HuH-7 (cell line): ENCODE results near the gene TACC3.
A peak's percentile ranks its signal among the peaks of the same experiment; 100 is the strongest.

ENCODE experiments used
- DNase-seq: peaks from one replicate; pipeline ENCODE4 v3.0.0; 2011; ENCODE audit warnings: low spot score

TACC3 gene

DNA sequence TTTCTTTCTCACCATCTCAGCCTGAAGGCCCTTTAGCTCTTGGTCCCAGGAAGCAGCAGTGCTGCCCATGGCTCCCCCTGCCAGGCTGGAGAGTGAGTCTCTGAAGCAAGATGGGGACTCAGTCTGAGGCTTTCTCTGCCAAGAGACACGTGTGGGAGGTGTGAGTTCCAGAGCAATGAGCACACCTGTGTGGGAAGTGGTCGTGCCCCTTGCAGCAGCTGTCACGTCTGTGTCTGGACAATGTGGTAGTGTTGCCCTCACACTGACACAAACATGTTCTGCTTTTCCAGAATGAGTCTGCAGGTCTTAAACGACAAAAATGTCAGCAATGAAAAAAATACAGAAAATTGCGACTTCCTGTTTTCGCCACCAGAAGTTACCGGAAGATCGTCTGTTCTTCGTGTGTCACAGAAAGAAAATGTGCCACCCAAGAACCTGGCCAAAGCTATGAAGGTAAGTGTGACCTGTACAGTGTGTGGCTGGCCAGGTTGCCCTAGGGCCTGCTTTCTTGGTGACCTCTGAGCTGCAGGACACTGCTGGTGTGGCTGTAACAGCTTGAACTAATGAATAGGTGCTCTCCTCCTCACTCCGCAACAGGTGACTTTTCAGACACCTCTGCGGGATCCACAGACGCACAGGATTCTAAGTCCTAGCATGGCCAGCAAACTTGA is 1.9 kb downstream of the TACC3 start:
- no peak for DNase-seq

DNA sequence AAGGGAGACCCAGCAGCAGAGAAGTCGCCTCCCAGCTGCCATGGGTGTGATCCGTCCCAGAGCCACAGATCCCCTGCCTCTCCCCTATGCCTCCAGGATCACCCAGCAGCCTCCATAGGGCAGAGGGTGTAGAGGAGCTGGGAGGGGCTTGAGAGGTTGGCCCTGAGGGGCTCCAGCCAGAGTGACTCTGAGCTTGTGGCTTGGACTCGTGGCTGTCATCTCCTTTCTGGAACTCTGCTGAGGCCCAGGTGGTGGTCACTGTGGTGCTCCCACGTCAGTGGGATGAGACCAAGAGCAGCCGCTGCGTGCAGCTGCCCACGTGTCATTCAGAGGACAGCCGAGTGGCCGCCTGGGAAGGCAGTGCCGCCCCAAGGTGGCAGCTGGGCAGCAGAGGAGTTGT is 4.2 kb downstream of the TACC3 start:
- DNase-seq, result no peak

DNA sequence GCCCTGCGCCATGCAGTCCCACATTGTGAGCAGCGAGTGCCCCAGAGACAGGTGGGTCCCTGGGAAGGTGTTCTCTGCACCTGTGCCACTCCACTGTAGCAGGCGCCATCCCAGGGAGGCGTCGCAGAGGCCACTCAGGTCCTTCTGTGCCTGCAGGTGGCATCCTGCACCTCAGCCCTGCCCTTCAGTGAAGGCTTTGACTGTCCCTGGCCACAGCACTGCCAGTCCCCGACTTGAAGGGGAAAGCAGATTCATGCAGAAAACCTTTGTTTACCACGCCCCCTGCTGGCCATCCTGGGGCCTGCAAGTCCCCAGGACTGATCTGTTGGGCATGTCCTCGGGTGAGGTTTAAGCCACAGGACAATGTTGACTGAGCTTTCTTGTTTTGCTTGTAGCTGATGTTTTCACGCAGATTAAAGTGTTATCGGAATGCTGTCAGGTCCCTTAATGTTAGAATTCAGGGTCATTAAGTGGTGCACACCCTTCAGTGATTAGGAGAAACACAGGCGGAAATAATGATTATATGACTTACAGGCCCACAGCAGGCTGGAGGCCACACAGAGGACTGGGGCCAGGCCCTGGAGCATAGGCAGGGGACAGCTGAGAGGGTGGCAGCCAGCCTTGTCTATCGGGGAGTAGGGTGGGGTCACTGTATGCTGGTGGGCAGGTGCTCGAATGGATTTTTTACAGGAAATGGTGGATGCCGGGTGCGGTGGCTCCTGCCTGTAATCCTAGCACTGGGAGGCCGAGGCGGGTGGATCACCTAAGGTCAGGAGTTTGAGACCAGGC is 5.0 kb downstream of the TACC3 start:
- peak; percentile 92 for DNase-seq

DNA sequence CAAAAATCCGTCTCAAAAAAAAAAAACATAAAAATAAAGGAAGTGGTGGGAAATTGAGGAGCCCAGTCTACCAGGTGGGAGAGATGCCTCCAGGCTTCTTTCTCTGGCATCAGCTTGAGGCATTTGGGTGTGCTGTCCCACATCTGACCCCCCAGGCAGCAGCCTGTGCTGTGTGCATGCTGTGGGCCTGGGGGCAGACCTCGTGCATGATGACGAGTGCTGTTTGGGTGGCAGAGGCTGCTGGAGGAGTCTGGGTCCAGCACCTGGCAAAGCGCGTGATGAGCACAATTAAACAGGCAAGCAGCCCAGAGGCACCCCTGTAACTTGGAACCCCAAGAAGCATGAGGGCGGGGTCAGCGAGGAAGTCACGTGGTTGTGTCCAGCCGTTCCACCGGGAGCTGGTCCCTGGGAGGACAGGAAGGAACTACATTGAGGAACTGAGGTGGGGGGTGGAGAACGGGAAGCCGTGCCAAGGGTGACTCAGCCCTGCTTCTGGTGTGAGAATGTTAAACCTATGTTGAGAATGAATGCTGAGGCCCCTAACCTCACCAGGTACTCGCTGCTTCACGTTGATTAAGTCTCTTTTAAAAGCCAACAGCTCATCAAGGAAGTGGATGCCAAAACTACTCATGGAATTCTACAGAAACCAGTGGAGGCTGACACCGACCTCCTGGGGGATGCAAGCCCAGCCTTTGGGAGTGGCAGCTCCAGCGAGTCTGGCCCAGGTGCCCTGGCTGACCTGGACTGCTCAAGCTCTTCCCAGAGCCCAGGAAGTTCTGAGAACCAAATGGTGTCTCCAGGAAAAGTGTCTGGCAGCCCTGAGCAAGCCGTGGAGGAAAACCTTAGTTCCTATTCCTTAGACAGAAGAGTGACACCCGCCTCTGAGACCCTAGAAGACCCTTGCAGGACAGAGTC is 6.1 kb downstream of the TACC3 start:
- DNase-seq, result no peak

DNA sequence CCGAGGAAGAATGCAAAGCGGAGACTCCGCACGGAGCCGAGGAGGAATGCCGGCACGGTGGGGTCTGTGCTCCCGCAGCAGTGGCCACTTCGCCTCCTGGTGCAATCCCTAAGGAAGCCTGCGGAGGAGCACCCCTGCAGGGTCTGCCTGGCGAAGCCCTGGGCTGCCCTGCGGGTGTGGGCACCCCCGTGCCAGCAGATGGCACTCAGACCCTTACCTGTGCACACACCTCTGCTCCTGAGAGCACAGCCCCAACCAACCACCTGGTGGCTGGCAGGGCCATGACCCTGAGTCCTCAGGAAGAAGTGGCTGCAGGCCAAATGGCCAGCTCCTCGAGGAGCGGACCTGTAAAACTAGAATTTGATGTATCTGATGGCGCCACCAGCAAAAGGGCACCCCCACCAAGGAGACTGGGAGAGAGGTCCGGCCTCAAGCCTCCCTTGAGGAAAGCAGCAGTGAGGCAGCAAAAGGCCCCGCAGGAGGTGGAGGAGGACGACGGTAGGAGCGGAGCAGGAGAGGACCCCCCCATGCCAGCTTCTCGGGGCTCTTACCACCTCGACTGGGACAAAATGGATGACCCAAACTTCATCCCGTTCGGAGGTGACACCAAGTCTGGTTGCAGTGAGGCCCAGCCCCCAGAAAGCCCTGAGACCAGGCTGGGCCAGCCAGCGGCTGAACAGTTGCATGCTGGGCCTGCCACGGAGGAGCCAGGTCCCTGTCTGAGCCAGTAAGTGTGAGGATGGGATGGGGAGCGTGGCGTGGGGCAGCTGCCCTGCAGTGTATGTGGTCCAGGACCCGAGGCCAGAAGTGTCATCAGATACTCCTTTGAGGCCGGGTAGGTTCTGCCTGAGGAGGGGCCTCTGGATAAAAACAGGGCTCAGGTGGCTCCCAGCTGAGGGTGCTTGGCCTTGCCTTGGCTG is 7.0 kb downstream of the TACC3 start:
- no peak for DNase-seq

DNA sequence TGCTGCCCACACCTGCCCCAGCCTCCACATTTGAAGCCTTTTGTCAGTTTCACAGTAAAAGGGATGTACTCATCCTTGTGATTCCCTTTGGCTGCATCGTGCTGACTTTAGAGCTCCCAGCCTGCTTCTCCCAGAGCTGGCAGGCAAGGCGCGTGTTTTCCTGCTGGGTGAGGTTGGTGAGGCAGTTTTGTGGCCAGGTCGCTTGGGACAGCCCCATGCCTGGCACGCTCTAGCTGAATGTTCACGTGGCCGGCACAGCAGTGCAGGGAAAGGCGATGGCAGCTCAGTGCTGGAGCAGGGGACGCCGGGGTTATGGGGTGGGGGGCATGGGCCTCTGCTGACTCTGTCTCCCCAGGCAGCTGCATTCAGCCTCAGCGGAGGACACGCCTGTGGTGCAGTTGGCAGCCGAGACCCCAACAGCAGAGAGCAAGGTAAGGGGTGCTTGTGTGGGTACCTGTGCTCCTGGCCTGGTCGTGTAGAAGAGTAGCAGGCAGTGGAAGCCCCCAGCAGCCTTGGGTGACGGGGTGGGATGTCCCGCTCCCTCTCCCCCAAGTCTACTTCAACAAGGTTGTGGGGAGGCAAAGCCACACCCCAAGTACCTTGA is 9.3 kb downstream of the TACC3 start:
- no peak for DNase-seq

DNA sequence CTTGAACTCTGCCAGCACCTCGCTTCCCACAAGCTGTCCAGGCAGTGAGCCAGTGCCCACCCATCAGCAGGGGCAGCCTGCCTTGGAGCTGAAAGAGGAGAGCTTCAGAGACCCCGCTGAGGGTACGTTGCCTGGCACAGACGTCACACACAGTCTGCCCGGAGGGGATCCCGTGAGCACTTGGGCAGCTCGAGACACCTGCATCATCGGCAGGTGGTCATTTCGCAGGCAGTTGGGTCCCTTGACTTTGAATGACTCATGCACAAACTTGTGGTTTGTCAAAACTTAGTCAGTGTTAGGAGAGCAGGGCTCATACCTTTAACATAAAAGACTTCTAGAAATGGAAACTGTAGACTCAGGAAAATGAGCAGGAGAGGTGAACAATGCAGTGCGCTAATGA is 9.9 kb downstream of the TACC3 start:
- no peak for DNase-seq

DNA sequence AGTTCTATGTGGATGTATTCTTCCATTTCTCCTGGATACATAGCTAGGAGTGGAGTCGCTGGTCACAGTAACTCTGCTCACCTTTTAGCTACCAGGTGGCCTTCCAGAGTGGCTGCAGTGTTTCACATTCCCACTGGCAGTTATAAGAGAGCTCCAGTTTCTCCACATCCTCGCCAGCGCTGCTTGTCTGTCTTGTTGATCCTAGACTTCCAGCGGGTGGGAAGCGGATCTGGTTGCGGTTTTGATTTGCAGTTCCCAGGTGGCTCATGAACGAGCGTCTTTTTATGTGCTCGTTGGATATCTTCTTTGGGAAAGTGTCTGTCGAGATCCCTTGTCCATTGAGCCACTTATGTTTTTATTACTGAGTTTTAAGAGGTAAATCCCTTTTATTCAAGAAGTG is 11.6 kb downstream of the TACC3 start:
- DNase-seq, result no peak

DNA sequence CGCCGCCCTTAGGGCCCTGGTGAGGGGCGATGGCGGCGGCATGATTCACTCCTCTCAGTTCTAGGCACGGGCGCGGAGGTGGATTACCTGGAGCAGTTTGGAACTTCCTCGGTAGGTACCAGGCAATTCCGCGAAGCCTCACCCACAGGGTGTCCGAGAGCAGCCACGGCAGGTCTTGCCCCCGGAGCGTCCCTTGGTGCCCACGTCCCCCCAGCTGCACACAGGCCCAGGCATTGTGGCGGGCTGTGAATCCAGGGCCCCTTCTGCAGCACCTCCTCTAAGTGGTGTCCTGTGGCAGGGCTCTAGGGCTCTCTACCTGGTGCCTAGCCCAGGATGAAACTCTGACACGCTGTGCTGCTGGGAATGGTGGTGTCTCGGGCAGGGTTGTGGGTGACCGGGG is 13.9 kb downstream of the TACC3 start:
- no peak for DNase-seq

DNA sequence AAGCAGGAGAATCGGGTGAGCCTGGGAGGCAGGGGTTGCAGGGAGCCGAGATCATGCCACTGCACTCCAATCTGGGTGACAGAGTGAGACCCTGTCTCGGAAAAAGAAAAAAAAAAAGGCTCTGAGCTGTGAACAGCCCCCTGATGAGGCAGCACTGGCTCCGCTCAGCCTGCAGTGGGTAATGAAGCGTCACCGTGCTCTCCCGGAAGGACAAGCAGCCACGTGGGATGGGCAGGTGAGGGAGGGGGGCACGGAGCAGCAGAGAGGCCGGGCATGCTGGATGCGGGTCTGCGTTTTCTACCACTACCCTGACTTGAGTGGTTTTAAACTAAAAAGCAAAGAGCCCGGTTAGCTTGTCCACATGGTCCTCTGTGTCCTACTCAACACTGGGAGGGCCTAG is 15.5 kb downstream of the TACC3 start:
- no peak for DNase-seq

DNA sequence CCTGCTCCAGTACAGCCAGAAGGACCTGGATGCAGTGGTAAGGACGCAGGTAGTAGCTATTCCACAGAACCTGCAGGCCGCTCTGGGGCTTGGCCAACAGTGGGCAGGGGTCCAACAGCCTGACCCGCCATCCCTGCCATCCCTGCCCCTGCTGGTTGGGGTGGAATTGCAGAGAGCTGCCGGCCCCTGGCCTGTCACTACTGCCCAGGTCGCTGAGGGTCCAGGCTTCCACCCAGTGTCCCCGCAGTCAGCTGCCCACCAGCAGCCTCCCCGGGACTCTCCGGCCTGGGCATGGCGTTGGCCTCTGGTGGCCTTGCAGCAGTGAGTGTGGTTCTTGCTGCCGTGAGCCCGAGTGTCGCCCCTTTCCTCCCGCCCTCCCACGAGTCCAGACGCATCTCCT is 16.3 kb downstream of the TACC3 start:
- DNase-seq, result no peak

DNA sequence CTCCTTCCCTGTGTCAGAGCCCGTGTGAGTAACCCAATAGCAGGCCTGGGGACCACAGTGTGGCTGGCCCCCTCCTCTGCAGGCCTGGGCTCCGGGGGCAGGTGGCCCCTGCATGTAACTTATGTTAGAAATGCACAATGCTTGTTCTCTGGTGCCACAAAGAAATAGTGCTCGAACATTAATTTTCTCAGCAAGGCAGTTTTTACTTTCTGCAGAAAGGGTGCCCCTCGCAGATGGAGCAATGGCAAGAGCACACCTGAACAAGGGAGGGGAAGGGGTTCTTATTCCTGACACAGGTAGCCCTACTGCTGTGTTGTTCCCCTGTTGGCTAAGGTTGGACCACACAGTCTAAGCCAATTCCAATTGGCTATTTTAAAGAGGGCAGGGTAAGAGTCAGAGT is 17.1 kb downstream of the TACC3 start:
- DNase-seq, result no peak

DNA sequence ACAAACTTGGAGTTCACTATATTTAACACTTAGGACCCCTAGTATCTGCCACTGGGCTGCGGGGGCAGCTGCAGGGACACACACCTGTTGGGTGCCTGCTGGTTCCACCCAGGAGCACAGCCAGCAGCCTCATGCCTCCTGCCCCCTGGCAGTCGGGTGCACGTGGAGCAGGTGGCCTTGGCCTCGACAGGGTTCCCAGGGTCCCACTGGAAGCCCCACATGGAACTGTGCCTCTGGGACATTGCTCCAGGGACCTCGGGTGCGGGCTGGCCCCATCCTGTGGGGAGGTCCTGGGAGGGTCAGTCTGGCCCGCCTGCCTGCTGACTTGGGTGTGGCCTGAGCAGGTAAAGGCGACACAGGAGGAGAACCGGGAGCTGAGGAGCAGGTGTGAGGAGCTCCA is 18.0 kb downstream of the TACC3 start:
- DNase-seq, result no peak

DNA sequence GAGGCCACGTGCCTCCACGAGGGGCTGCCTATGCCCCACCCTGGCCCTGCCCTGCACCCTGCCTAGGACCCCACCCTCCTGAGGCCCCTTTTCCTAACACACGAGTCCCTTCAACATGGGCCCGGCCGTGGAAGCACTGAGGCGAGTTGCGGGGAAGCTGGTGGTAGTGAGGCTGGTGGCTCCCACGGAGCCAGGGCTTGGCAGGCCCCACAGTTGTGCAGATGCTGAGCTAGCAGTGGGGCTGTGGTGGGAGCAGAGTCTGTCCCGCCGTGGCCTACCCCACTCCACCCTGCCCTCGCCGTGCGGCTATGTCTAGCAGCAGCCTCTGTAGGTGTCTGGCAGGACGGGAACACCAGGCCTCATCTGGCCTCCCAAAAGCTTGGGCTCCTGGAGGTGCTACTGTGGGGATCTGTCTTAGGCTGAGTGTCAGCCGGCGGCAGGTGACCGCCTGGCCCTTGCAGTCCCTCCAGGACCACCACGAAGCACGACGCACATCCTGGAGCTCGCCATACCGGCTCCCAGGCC is 18.8 kb downstream of the TACC3 start:
- DNase-seq, result no peak

DNA sequence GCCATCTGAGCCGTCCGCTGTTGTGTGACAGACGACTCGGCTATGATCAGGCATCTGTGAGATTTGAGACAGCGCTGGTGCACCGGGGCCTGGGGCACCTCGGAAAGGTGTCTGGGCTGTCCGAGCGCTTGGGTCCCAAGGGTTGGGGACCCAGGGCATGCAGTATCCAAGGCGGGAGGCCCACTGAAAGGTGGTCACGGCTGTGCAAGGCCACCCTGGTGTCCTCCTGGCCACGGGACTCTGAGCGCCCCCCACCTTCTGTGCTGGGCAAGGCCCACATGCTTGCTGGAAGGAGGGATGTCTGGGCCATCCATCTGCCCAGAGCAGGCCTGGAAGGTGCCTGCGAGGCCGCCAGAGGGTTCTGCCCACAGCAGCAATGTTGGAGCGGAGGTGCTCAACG is 19.9 kb downstream of the TACC3 start:
- no peak for DNase-seq

DNA sequence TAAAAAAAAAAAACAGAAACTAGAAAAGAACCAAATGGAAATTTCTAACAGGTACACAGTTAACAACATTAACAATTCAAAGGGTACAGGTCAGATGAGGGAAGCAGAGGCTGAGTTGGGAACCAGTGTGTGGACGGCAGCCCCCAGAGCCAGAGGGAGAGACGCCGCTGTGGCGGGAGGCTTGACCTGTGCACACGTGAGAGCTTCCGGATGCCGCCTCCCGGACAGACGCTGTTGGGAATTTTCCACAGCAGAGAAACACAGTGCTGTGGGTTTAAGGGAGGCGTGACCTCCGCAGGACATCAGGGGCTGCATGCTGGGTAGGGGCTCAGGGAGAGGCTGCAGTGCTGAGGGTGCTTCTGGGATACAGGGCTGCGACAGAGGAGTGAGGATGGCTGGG is 22.2 kb downstream of the TACC3 start:
- DNase-seq, result no peak

DNA sequence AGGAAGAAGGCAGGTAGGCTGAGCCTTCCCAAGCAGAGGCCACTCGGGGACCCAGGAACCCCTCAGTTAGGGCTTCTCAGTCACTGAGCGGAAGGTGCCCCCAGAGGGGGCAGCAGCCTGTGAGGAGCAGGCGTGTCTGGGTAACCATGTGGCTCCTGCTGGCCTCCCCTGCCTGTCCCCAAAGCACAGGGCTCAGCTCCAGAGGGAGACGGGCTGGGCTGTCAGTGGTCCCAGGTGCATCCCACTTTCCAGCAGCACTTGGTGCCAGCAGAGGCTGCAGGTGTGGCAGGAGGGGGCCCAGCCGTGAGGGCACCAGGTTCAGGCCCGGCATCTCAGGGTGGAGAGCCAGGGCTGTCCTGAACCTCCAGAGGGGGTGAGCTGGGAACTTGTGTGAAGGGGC is 22.7 kb downstream of the TACC3 start:
- no peak for DNase-seq

DNA sequence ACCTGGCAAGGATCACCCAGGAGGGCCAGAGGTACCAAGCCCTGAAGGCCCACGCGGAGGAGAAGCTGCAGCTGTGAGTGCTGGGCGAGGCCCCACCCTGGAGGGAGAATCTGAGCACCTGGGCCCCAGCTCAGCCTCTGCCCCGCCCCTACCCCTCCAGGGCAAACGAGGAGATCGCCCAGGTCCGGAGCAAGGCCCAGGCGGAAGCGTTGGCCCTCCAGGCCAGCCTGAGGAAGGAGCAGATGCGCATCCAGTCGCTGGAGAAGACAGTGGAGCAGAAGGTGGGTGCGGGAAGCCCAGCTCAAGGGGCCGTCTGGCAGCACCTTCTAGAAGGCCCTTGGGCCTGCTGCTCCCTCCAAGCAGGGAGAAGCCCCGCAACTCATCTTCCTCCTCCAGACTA is 23.2 kb downstream of the TACC3 start:
- no peak for DNase-seq

DNA sequence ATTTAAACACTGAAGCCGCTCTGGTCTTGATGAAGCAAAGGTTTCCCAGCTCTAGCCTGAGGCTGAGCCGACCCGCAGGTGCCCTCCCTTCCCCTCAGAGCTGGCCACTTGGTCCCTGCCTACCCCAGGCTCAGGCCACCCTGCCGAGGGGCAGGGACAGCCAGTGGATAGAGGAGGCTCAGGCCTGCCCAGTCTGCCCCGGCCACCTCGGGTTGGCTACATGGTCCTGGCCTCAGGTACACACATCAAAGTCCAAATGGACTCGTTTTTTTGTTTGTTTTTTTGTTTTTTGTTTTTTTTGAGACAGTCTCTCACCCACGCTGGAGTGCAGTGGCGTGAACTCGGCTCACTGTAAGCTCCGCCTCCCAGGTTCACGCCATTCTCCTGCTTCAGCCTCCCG is 23.8 kb downstream of the TACC3 start:
- no peak for DNase-seq

DNA sequence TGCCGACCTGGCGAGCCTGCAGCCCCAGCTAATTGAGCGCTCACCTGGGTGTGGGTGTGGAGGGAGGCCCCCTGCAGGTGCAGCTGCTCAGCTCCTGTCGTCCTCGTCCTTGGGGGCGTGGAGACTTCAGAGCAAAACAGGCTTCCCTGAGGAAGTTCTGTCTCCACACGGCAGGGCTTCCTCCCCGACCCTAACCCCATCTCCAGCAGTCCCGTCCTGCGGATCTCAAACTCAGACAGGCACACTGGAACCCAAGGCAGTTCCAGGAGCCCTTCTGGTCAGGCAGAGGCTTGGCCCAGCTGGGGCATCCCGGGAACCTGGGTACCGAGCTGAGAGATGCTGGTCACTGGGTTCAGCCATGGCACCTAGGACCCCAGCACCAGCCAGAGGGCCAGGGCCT is 24.4 kb downstream of the TACC3 start:
- no peak for DNase-seq

DNA sequence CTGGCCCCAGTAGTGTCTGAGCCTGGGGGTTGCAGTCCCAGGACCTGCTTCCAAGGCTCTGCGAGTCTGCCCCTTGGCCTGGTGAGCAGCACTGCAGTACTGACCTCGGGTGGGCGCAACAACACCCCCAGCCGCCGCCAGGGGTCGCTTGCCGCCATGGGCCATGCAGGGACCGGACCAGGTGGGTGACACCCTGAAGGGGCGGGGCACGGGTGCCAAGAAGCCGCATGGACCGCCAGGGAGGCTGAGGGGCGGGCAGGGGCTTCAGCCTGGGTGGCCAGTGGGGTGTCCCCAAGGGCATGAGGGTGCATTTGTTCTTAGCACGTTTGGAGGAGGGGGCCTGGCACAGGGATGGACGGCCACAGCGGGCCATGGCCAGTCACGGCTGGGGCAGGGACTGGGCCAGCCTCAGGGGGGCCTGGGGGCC is 25.0 kb downstream of the TACC3 start:
- peak; percentile 96 for DNase-seq
